ENCODE data around the gene UBTD2. TPM values are rescaled to one million over a fixed set of nuclear protein-coding genes. Genes with fewer than 3 reads are reported as not detected.

The UBTD2 gene
- total and polyA plus RNA-seq, 9 donors, result 17.0 to 31.5 (median 28.6) TPM

DNA sequence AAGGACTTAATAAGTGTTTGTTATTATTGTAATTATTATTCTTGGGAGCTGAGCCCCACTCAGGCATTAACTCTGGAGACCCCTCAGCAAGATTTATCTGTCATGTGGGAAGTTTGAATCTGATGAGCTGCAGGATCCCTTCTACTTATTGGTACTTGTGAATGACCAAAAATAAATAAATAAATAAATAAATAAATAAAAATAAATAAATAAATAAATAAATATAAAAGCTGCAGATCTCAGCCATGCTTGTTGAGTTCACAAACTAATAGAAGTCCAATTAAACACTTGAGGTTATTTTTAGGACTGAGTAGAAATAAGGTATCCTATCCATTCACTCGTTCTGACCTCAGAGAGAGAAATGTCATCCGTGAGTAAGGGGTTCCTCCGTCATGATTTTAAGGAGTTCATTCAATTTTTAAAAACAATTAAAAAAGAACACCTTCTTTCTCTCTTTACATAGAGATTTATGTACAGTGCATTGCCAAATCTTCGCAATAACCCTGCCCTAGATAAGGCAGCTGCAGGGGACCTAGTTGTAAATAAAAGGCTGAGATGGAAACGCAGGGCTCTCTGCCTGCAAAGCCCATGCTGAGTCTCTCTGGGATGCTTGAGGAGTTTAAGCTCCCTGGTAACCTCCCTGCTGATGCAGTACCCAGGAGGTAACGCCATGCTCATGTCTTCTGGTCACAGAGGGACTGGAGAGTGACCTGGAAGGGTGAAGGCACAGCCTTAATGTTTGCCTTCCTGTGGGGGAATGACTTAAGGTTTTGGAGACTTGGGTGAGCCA is 88.4 kb downstream of the UBTD2 start:
- no peaks in the 10 kb centered on the region for H3K9me3 ChIP-seq
- no peaks in the 10 kb centered on the region for H3K27me3 ChIP-seq
- DNase-seq, result no peak
- 57 to 70% (median 65%) methylated on average over 6 of the region's 6 CpGs for whole genome bisulfite sequencing, 3 donors
- no peak overlapping the region for H3K27ac ChIP-seq
- H3K4me1 ChIP-seq (ENCODE audit: insufficient read depth), result no peaks in the 10 kb centered on the region
- intact Hi-C loops (cut with DNase I), result no loop called here
- no peaks in the 10 kb centered on the region for H3K36me3 ChIP-seq
- H3K4me3 ChIP-seq, result no peak overlapping the region
- TF ChIP-seq, protein P1, sequence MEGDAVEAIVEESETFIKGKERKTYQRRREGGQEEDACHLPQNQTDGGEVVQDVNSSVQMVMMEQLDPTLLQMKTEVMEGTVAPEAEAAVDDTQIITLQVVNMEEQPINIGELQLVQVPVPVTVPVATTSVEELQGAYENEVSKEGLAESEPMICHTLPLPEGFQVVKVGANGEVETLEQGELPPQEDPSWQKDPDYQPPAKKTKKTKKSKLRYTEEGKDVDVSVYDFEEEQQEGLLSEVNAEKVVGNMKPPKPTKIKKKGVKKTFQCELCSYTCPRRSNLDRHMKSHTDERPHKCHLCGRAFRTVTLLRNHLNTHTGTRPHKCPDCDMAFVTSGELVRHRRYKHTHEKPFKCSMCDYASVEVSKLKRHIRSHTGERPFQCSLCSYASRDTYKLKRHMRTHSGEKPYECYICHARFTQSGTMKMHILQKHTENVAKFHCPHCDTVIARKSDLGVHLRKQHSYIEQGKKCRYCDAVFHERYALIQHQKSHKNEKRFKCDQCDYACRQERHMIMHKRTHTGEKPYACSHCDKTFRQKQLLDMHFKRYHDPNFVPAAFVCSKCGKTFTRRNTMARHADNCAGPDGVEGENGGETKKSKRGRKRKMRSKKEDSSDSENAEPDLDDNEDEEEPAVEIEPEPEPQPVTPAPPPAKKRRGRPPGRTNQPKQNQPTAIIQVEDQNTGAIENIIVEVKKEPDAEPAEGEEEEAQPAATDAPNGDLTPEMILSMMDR (IDR thresholded peaks at IDR 0.05), result no peak
- TF ChIP-seq POLR2A (IDR thresholded peaks at IDR 0.05) (no peak), EP300 (IDR thresholded peaks at IDR 0.05) (no peak)

DNA sequence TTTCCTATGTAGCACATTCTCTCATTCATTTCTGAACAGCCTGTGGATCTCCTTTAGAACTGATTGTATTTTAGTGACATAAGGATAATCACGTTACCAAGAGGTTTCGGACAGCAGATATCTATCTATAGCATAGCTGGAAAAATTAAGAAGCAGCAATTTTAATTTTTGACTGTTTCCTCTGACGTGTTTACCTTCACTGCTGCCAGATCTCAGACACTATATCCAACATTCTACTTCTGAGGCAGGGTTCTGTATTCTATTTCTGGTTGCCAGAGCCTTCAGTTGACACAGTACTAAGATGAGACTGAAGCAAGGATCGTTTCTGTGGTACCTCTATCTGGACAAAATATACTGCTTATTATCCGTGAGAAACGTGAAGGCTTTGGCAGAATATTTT is 89.7 kb downstream of the UBTD2 start, which contains the start of gene EFCAB9:
TSS of gene EFCAB9 (plus strand) at position 301 of the 400 bp plus-strand sequence. CDS start at position 302, 1 bp downstream.
- Histone ChIP-seq H3K4me1 (ENCODE audit: insufficient read depth) (no peaks in the 10 kb centered on the region), H3K9me3 (no peaks in the 10 kb centered on the region), H3K4me3 (no peak within 1 kb of the TSS), H3K27ac (no peak within 1 kb of the TSS), H3K36me3 (no peaks in the 10 kb centered on the region), H3K27me3 (no peaks in the 10 kb centered on the region)
- 66 to 80% (median 71%) methylated on average over 6 of the region's 6 CpGs for WGBS, 3 donors
- intact Hi-C loops (cut with DNase I), result no loop called here
- TF ChIP-seq EP300 (IDR thresholded peaks at IDR 0.05) (no peak), POLR2A (IDR thresholded peaks at IDR 0.05) (no peak)
- TF ChIP-seq, protein P1 (IDR thresholded peaks at IDR 0.05), result no peak
- DNase-seq, result no peak

DNA sequence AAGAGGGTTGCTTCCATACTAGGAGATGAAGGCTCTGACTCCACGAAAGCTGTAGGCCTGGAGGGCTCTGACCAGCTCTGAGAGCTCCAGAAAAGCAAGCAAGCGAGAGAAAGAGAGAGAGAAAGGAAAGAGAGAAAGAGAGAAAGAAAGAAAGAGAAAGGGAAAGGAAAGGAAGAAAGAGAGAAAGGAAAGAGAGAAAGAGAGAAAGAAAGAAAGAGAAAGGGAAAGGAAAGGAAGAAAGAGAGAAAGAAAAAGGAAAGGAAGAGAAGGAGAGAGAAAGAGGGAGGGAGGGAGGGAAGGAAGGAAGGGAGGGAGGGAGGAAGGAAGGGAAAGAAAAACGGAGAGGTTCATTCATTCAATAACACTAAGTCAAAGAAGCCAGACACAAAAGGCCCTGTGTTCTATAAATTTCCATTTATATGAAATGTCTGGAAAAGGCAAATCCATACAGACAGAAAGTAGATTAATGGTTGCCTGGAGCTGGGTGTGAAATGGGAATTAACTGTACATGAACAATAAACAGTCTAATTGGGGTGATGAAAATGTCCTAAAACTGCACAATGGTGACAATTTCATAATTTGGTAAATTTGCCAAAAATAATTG is 93.8 kb downstream of the UBTD2 start:
- intact Hi-C loops (cut with DNase I), result loop anchor here (2.0 to 10.0 kb wide), 6 partner anchors 77 to 775 kb away; partner anchors contain the start of genes FGF18 (in 1 of the 4) and UBTD2 (in 1 of the 4)
- 63 to 78% (median 70%) methylated on average over 3 of the region's 3 CpGs for WGBS, 3 donors

More for the DNA sequence above, 93.8 kb downstream of the UBTD2 start:
- TF ChIP-seq POLR2A (IDR thresholded peaks at IDR 0.05), result no peak
- TF ChIP-seq, protein P1 (IDR thresholded peaks at IDR 0.05), result no peak
- TF ChIP-seq EP300 (IDR thresholded peaks at IDR 0.05), result no peak
- Histone ChIP-seq H3K27ac (no peak overlapping the region), H3K36me3 (no peaks in the 10 kb centered on the region), H3K9me3 (no peaks in the 10 kb centered on the region), H3K27me3 (no peaks in the 10 kb centered on the region), H3K4me3 (no peak overlapping the region), H3K4me1 (ENCODE audit: insufficient read depth) (no peaks in the 10 kb centered on the region)
- no peak for DNase-seq
